PC-3 (cell line): ENCODE results near the gene PGAP6. TPM values are rescaled to one million over a fixed set of nuclear protein-coding genes. Genes with fewer than 3 reads are reported as not detected.
"Not testable (repeated sequence)": the region's sequence is repeated elsewhere in the genome, so short reads cannot be mapped to it uniquely, and the experiment has no call there.

Source experiments
- ATAC-seq: fragments of 200-7000 bp; cut with Tn5 transposase; 2 replicates; pipeline ENCODE4 v1.9.1; 2020; ENCODE audit warnings: mild to moderate bottlenecking, moderate library complexity
- BruUV-seq: library from RNA; stranded (reverse); fragments of 400-500 nt; replicated peaks from 2 replicates; lab custom pipeline; 2021; lab: Mats Ljungman, UMichigan
- CTCF ChIA-PET: fragments of 300-600 bp; sonication (Branson Sonifier 250); formaldehyde crosslinking; loops from one replicate; lab custom pipeline; 2022; ENCODE audit warnings: antibody characterized with exemption; lab: Charles Lee
- POLR2A ChIA-PET: fragments of 300-600 bp; sonication (Branson Sonifier 250); formaldehyde crosslinking; loops from one replicate; lab custom pipeline; 2022; ENCODE audit warnings: antibody characterized with exemption; ENCODE audit not compliant: unreplicated experiment; lab: Charles Lee
- DNase-seq: peaks from one replicate; pipeline ENCODE4 v3.0.0-alpha.2; 2015
- H2AFZ ChIP-seq: fragments of 300-600 bp; sonication (generic); 2 replicates; pipeline ENCODE4 v1.6.0; 2016; ENCODE audit warnings: antibody characterized with exemption, low read length
- H3F3A ChIP-seq: fragments of 300-600 bp; sonication (generic); one replicate; pipeline ENCODE4 v1.6.0; 2017; ENCODE audit warnings: antibody characterized with exemption, low read length, control low read depth, mild to moderate bottlenecking; ENCODE audit not compliant: unreplicated experiment
- H3K27ac ChIP-seq: fragments of 300-600 bp; sonication (generic); 2 replicates; pipeline ENCODE4 v1.5.1; 2016; ENCODE audit warnings: mild to moderate bottlenecking, low read length
- H3K27me3 ChIP-seq: fragments of 300-600 bp; sonication (generic); 2 replicates; pipeline ENCODE4 v1.6.1; 2016; ENCODE audit warnings: low read length, mixed read lengths
- H3K36me3 ChIP-seq: fragments of 300-600 bp; sonication (generic); 2 replicates; pipeline ENCODE4 v1.6.1; 2016; ENCODE audit warnings: low read depth, mixed run types, low read length, mixed read lengths
- H3K4me1 ChIP-seq: fragments of 300-600 bp; sonication (generic); 2 replicates; pipeline ENCODE4 v1.5.1; 2016; ENCODE audit warnings: low read length; ENCODE audit not compliant: insufficient read depth
- H3K4me2 ChIP-seq: fragments of 300-600 bp; sonication (generic); 2 replicates; pipeline ENCODE4 v1.6.0; 2016; ENCODE audit warnings: low read length
- H3K4me3 ChIP-seq: fragments of 300-600 bp; sonication (generic); 2 replicates; pipeline ENCODE4 v1.5.1; 2016; ENCODE audit warnings: mild to moderate bottlenecking, low read length, mixed read lengths
- H3K79me2 ChIP-seq: fragments of 300-600 bp; sonication (generic); 2 replicates; pipeline ENCODE4 v1.6.1; 2017; ENCODE audit warnings: low read length, mixed read lengths
- H3K9ac ChIP-seq: fragments of 300-600 bp; sonication (generic); 2 replicates; pipeline ENCODE4 v1.6.0; 2016; ENCODE audit warnings: mild to moderate bottlenecking, low read length
- H3K9me2 ChIP-seq: fragments of 300-600 bp; sonication (generic); replicated peaks from 2 replicates; pipeline ENCODE4 v1.6.1; 2016; ENCODE audit warnings: mixed run types, low read length, mixed read lengths
- H3K9me3 ChIP-seq: fragments of 300-600 bp; sonication (generic); 2 replicates; pipeline ENCODE4 v1.6.1; 2016; ENCODE audit warnings: low read length, mixed read lengths
- H4K20me1 ChIP-seq: fragments of 300-600 bp; sonication (generic); 2 replicates; pipeline ENCODE4 v1.6.1; 2016; ENCODE audit warnings: low read length, mixed read lengths
- EZH2 ChIP-seq: fragments of 300-600 bp; sonication (generic); IDR thresholded peaks from one replicate; pipeline ENCODE4 v1.6.1; 2017; ENCODE audit warnings: antibody characterized with exemption, mild to moderate bottlenecking, low read length; ENCODE audit not compliant: unreplicated experiment
- EZH2phosphoT487 ChIP-seq: fragments of 300-600 bp; sonication (generic); IDR thresholded peaks from 2 replicates; pipeline ENCODE4 v1.6.1; 2018; ENCODE audit warnings: mild to moderate bottlenecking, antibody characterized with exemption, low read length, borderline replicate concordance
- intact Hi-C: fragments of 100-400 bp; cut with micrococcal nuclease; formaldehyde crosslinking; loops from 2 replicates; pipeline ENCODE4 v1.9.0; 2023
- total RNA-seq: library from RNA; depleted of rRNA; stranded (reverse); fragments of >200 nt; gene quantifications from 2 replicates; pipeline ENCODE4 v1.2.3, GENCODE V29; 2014
- TF ChIP-seq, protein P1 (sequence below): fragments of 300-600 bp; sonication (generic); conservative IDR thresholded peaks from 2 replicates; pipeline ENCODE4 v1.5.1; 2017; ENCODE audit warnings: antibody characterized with exemption, low read depth, mild to moderate bottlenecking, low read length

PGAP6 gene
- total RNA-seq, 1 experiment from 2014 or later = 40.8 TPM

DNA sequence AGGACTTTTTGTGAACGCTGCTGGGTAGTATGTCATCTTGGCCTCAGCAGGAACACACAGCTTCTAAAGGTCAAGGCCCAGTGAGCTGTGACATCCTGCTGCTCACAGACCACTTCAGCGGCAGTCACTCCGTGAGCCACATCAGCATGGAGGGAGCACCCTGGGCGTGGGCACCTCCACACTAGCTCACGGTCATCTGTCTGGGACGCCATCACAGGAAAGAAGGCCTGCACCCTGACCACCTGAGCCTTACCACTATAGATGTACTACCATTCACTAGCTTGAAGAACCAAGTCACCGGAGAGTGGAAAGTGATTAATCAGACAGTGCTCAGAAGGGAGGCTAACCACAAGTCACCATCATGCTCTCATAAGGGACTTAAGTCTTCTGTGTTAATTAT, 32.6 kb downstream of the PGAP6 start:
- CTCF ChIA-PET = no interaction called here
- H4K20me1 ChIP-seq = no peaks in the 10 kb centered on the region
- no TSS peak for BruUV-seq

DNA sequence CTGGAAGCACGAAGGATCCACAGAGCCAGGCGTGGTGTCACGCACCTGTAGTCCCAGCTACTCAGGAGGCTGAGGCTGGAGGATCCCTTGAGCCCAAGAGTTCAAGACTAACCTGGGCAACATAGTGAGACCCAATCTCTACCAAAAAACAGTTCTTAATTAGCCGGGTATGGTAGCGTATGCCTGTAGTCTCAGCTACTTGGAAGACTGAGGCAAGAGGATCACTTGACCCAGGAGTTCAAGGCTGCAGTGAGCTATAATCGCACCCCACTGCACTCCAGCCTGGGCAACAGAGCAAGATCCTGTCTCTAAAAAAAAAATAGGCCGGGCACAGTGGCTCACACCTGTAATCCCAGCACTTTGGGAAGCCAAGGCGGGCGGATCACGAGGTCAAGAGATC, 33.3 kb downstream of the PGAP6 start:
- BruUV-seq, intact Hi-C loops, ATAC-seq, H3K4me1 ChIP-seq, H3K9ac ChIP-seq, H3K27ac ChIP-seq, H3K36me3 ChIP-seq, DNase-seq, H4K20me1 ChIP-seq, H3K9me2 ChIP-seq, H3F3A ChIP-seq, H3K4me3 ChIP-seq, CTCF ChIA-PET, POLR2A ChIA-PET, H2AFZ ChIP-seq, H3K27me3 ChIP-seq, H3K4me2 ChIP-seq, H3K9me3 ChIP-seq: not testable (repeated sequence)
- peaks cover 78% of the 10 kb centered on the region for H3K79me2 ChIP-seq

More for the DNA sequence above, 32.6 kb downstream of the PGAP6 start:
- Histone ChIP-seq H3K27ac (no peak overlapping the region), H2AFZ (no peak overlapping the region), H3K27me3 (no peaks in the 10 kb centered on the region), H3K9me3 (no peaks in the 10 kb centered on the region), H3K79me2 (peaks cover 72% of the 10 kb centered on the region), H3K4me2 (no peak overlapping the region), H3K4me1 (peaks cover 5% of the 10 kb centered on the region; the same call in 1 of the 2 replicates), H3K9ac (no peak overlapping the region), H3K9me2 (no peaks in the 10 kb centered on the region), H3K4me3 (no peak overlapping the region), H3F3A (no peaks in the 10 kb centered on the region), H3K36me3 (no peaks in the 10 kb centered on the region)
- intact Hi-C loops = no loop called here
- TF ChIP-seq EZH2 (no peak), EZH2phosphoT487 (no peak)
- TF ChIP-seq, protein P1, sequence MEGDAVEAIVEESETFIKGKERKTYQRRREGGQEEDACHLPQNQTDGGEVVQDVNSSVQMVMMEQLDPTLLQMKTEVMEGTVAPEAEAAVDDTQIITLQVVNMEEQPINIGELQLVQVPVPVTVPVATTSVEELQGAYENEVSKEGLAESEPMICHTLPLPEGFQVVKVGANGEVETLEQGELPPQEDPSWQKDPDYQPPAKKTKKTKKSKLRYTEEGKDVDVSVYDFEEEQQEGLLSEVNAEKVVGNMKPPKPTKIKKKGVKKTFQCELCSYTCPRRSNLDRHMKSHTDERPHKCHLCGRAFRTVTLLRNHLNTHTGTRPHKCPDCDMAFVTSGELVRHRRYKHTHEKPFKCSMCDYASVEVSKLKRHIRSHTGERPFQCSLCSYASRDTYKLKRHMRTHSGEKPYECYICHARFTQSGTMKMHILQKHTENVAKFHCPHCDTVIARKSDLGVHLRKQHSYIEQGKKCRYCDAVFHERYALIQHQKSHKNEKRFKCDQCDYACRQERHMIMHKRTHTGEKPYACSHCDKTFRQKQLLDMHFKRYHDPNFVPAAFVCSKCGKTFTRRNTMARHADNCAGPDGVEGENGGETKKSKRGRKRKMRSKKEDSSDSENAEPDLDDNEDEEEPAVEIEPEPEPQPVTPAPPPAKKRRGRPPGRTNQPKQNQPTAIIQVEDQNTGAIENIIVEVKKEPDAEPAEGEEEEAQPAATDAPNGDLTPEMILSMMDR = no peak
- POLR2A ChIA-PET = no interaction called here
- ATAC-seq = no peak
- DNase-seq = no peak

DNA sequence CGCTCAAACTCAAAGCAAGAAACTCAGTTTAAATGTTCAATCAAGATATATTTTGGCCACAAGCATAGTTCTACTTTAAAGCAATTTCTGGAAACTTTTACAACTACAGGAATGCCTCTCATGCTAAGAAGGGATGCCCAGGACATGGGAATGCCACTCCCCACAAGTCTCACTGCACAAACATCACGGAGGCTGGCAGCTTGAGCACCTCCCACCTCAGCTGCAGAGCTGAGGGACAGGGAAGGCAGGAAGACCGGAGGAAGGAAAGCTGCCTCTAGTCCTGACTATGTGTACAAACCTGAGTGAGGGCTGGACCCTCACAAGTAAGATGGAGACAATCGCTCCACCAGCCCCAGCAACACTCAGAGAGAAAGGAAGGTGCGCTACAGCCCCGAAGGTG, 34.6 kb downstream of the PGAP6 start:
- H3K27ac ChIP-seq = no peak overlapping the region
- no peak overlapping the region for H2AFZ ChIP-seq
- TF ChIP-seq EZH2 = no peak
- TF ChIP-seq, protein P1 = no peak
- no peak for TF ChIP-seq EZH2phosphoT487
- no peaks in the 10 kb centered on the region for H3K27me3 ChIP-seq
- no peak overlapping the region for H3K4me2 ChIP-seq
- no TSS peak for BruUV-seq
- intact Hi-C loops = no loop called here
- peaks cover 90% of the 10 kb centered on the region for H3K79me2 ChIP-seq
- no peaks in the 10 kb centered on the region for H3K4me1 ChIP-seq
- H3K9me2 ChIP-seq = no peaks in the 10 kb centered on the region
- no peak for DNase-seq
- no peaks in the 10 kb centered on the region for H3F3A ChIP-seq
- H3K36me3 ChIP-seq = no peaks in the 10 kb centered on the region
- no peaks in the 10 kb centered on the region for H3K9me3 ChIP-seq
- H4K20me1 ChIP-seq = no peaks in the 10 kb centered on the region; the same call in 1 of the 2 replicates
- ChIA-PET POLR2A (no interaction called here), CTCF (no interaction called here)
- no peak overlapping the region for H3K9ac ChIP-seq
- no peak for ATAC-seq
- no peak overlapping the region for H3K4me3 ChIP-seq
